Upper lobe of left lung (tissue), 4 donors: ENCODE results near the gene HEATR1.

Source experiments
- CTCF ChIP-seq, 6 experiments: fragments of 450-650 bp in 4 of 6; fragments of 200-600 bp in 2 of 6; sonication (generic) in 2 of 6; IDR thresholded peaks; one replicate each; pipeline ENCODE4 v1.5.1; 2016 to 2019; ENCODE audit warnings: antibody characterized with exemption in 6 of 6
- EP300 ChIP-seq, 4 donors: sonication (generic); formaldehyde crosslinking; IDR thresholded peaks; one replicate each; pipeline ENCODE4 v1.5.1; 2017; ENCODE audit warnings: antibody characterized with exemption in 4 of 4, control low read depth in 2 of 4

DNA sequence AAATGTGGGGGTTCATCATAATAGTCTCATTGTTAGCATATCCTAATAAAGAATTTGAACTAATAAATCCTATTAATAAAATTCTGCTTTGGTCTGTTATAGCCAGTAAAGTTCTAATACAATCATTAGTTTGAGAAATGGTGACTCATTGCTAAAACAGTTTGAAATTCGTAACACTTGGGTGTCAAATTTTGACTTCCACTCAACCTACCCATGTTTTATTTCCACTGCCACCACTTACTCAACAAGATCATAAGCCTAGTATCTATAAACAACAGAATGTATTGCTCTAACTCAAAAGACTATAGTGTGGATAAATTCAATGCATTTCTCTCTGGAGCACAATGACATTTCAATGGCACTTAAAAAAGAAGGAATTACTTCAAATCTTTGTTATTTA lies 51.4 kb downstream of the HEATR1 start:
- TF ChIP-seq CTCF (IDR thresholded peaks at IDR 0.05) (no peak), EP300 (IDR thresholded peaks at IDR 0.05) (no peak)
